Keratinocyte (primary cell): Measurements from ENCODE around the gene ERG. TPM values are rescaled to one million over a fixed set of nuclear protein-coding genes. Genes with fewer than 3 reads are reported as not detected.

Source experiments
- DNase-seq: peaks from one replicate; pipeline ENCODE4 v3.0.0-alpha.2; 2011; ENCODE audit warnings: low read depth, missing footprints, low spot score
- FAIRE-seq: peaks from 2 replicates; lab custom pipeline; 2011; peaks lifted over from hg19 to GRCh38; lab: Jason Lieb, UNC
- H2AFZ ChIP-seq: 2 replicates; pipeline ENCODE4 v1.6.0; 2012; ENCODE audit warnings: low read length, control low read depth, inconsistent platforms; ENCODE audit not compliant: control insufficient read depth
- H3K27ac ChIP-seq: 2 replicates; pipeline ENCODE4 v1.5.1; 2011; ENCODE audit warnings: low read length; ENCODE audit not compliant: control insufficient read depth, insufficient read depth
- H3K27me3 ChIP-seq: 3 replicates; pipeline ENCODE4 v1.6.0; 2011; ENCODE audit warnings: low read length; ENCODE audit not compliant: control insufficient read depth, insufficient read depth; ENCODE audit errors: extremely low read depth
- H3K36me3 ChIP-seq, 2 experiments: 2 replicates in 1 of 2; 3 replicates in 1 of 2; pipeline ENCODE4 v1.5.1; 2011; ENCODE audit warnings: low read length in 2 of 2, mild to moderate bottlenecking in 1 of 2; ENCODE audit not compliant: control insufficient read depth in 2 of 2, insufficient read depth in 2 of 2; ENCODE audit errors: extremely low read depth in 1 of 2
- H3K4me1 ChIP-seq: 3 replicates; pipeline ENCODE4 v1.5.1; 2011; ENCODE audit warnings: low read length; ENCODE audit not compliant: control insufficient read depth, insufficient read depth; ENCODE audit errors: extremely low read depth
- H3K4me2 ChIP-seq: 3 replicates; pipeline ENCODE4 v1.6.0; 2011; ENCODE audit warnings: low read depth, low read length; ENCODE audit not compliant: control insufficient read depth, insufficient read depth; ENCODE audit errors: extremely low read depth
- H3K4me3 ChIP-seq, 3 experiments: fragments of 200-600 bp in 1 of 3; sonication (generic) in 1 of 3; 2 replicates in 2 of 3; 3 replicates in 1 of 3; pipeline ENCODE4 v1.5.1; 2011 to 2016; ENCODE audit warnings: low read length in 3 of 3, mild to moderate bottlenecking in 3 of 3, control low read depth in 2 of 3, inconsistent platforms in 1 of 3, low read depth in 1 of 3, mixed read lengths in 1 of 3, mixed run types in 1 of 3, moderate library complexity in 1 of 3; ENCODE audit not compliant: control insufficient read depth in 2 of 3, insufficient read depth in 2 of 3; ENCODE audit errors: extremely low read depth in 1 of 3
- H3K79me2 ChIP-seq: 2 replicates; pipeline ENCODE4 v1.6.0; 2012; ENCODE audit warnings: low read length; ENCODE audit not compliant: control insufficient read depth, insufficient read depth
- H3K9ac ChIP-seq: 3 replicates; pipeline ENCODE4 v1.6.0; 2011; ENCODE audit warnings: low read length; ENCODE audit not compliant: control insufficient read depth, insufficient read depth; ENCODE audit errors: extremely low read depth
- H3K9me1 ChIP-seq: 3 replicates; pipeline ENCODE4 v1.6.0; 2011; ENCODE audit warnings: low read length; ENCODE audit not compliant: control insufficient read depth, insufficient read depth; ENCODE audit errors: extremely low read depth
- H3K9me3 ChIP-seq: 2 replicates; pipeline ENCODE4 v1.5.1; 2012; ENCODE audit warnings: low read depth, low read length; ENCODE audit not compliant: control insufficient read depth
- H4K20me1 ChIP-seq: 3 replicates; pipeline ENCODE4 v1.6.0; 2011; ENCODE audit warnings: low read length; ENCODE audit not compliant: control insufficient read depth, insufficient read depth; ENCODE audit errors: extremely low read depth
- CTCF ChIP-seq, 3 experiments: IDR thresholded peaks in 1 of 3; conservative IDR thresholded peaks in 1 of 3; optimal IDR thresholded peaks in 1 of 3; 2 replicates in 2 of 3; 3 replicates in 1 of 3; pipeline versions ENCODE3 to v1.5.1; 2011; ENCODE audit warnings: low read length in 3 of 3, mild to moderate bottlenecking in 3 of 3, moderate library complexity in 2 of 3, control low read depth in 1 of 3, inconsistent platforms in 1 of 3; ENCODE audit not compliant: insufficient read depth in 2 of 3; ENCODE audit errors: extremely low read depth in 1 of 3
- EZH2 ChIP-seq: IDR thresholded peaks from one replicate; pipeline ENCODE4 v1.6.1; 2012; ENCODE audit warnings: inconsistent platforms, mild to moderate bottlenecking, low read length, moderate library complexity
- dilution Hi-C: fragments of 300-500 bp; cut with MboI; formaldehyde crosslinking; loops from one replicate; pipeline ENCODE4 v1.7.0; 2020; ENCODE audit warnings: low sequenced_read_pairs; ENCODE audit not compliant: extremely low pct_ligation_motif_present
- polyA plus RNA-seq, 5 experiments: library from polyadenylated mRNA; depleted of rRNA in 3 of 5; stranded (reverse) in 3 of 5; stranded (forward) in 1 of 5; unstranded in 1 of 5; fragments of >200 nt; gene quantifications; 1 replicate in 1 of 5; 2 replicates in 3 of 5; 3 replicates in 1 of 5; pipeline versions ENCODE4 v1.2.1 to v1.2.3, GENCODE V29; 2011 to 2012; ENCODE audit warnings: missing spikeins in 2 of 5, low read depth in 1 of 5, low replicate concordance in 1 of 5

The ERG gene
- polyA plus RNA-seq, 1 donor (not counting 4 experiments of a cell fraction or from before 2014, with no cell fraction given), result 0.08 TPM

GRCh38 chr21:38376235-38376634 is 122.0 kb downstream of the ERG start:
- no peak for DNase-seq
- dilution Hi-C loops, result no loop called here
- no peak overlapping the region for H3K27ac ChIP-seq
- TF ChIP-seq CTCF (optimal IDR thresholded peaks at IDR 0.05 in 1 of 3, IDR thresholded peaks at IDR 0.05 in 1 of 3, conservative IDR thresholded peaks at IDR 0.05 in 1 of 3; ENCODE audit: extremely low read depth in 1 of 3, insufficient read depth in 2 of 3, low read length in 3 of 3) (no peak), EZH2 (no peak)
- no peaks in the 10 kb centered on the region for H3K79me2 ChIP-seq
- H3K4me3 ChIP-seq, result no peak overlapping the region
- H2AFZ ChIP-seq, result no peak overlapping the region
- H3K4me2 ChIP-seq, result no peak overlapping the region
- H3K9me3 ChIP-seq, result no peaks in the 10 kb centered on the region
- no peaks in the 10 kb centered on the region for H4K20me1 ChIP-seq
- H3K9me1 ChIP-seq, result no peaks in the 10 kb centered on the region
- H3K27me3 ChIP-seq, result no peaks in the 10 kb centered on the region
- peaks cover 2% of the 10 kb centered on the region for H3K4me1 ChIP-seq
- FAIRE-seq, result no peak
- H3K36me3 ChIP-seq, result no peaks in the 10 kb centered on the region
- H3K9ac ChIP-seq, result no peak overlapping the region

GRCh38 chr21:38367646-38368045 is 130.6 kb downstream of the ERG start:
- no peaks in the 10 kb centered on the region for H3K9me3 ChIP-seq
- FAIRE-seq (no peak), DNase-seq (no peak)
- dilution Hi-C loops, result no loop called here
- no peaks in the 10 kb centered on the region for H3K9me1 ChIP-seq
- no peaks in the 10 kb centered on the region for H3K27me3 ChIP-seq
- no peaks in the 10 kb centered on the region for H4K20me1 ChIP-seq
- H3K79me2 ChIP-seq, result no peaks in the 10 kb centered on the region
- no peaks in the 10 kb centered on the region for H3K4me1 ChIP-seq
- no peak overlapping the region for H2AFZ ChIP-seq
- no peak overlapping the region for H3K9ac ChIP-seq
- H3K36me3 ChIP-seq, result no peaks in the 10 kb centered on the region
- no peak overlapping the region for H3K27ac ChIP-seq
- no peak overlapping the region for H3K4me2 ChIP-seq
- no peak overlapping the region for H3K4me3 ChIP-seq
- TF ChIP-seq EZH2 (no peak), CTCF (optimal IDR thresholded peaks at IDR 0.05 in 1 of 3, IDR thresholded peaks at IDR 0.05 in 1 of 3, conservative IDR thresholded peaks at IDR 0.05 in 1 of 3; ENCODE audit: extremely low read depth in 1 of 3, insufficient read depth in 2 of 3, low read length in 3 of 3) (no peak)
